HG03064 (cell line): Measurements from ENCODE around the gene LSR.
A peak's percentile ranks its signal among the peaks of the same experiment; 100 is the strongest.

Experiments
- ATAC-seq: cut with Tn5 transposase; IDR thresholded peaks from one replicate; pipeline ENCODE4 v1.9.1; 2021; ENCODE audit warnings: low read depth; ENCODE audit not compliant: unreplicated experiment

The LSR gene

GRCh38 chr19:35266520-35267352, 17.9 kb downstream of the LSR start:
- ATAC-seq, result no peak

GRCh38 chr19:35267353-35267817, 18.6 kb downstream of the LSR start:
- no peak for ATAC-seq

GRCh38 chr19:35267818-35268535, 19.2 kb downstream of the LSR start:
- ATAC-seq, result peak; percentile 43

GRCh38 chr19:35268536-35269437, 20.0 kb downstream of the LSR start, which contains the start of gene USF2:
Gene USF2, plus strand, starts transcription at chr19:35268962. Its CDS starts 140 bp downstream, at chr19:35269102.
- ATAC-seq, result peak; percentile 2

GRCh38 chr19:35269438-35270117, 20.8 kb downstream of the LSR start:
- ATAC-seq, result no peak

GRCh38 chr19:35270381-35270811, 21.6 kb downstream of the LSR start:
- no peak for ATAC-seq

GRCh38 chr19:35271546-35271945, 22.7 kb downstream of the LSR start:
- ATAC-seq, result no peak

- no peak for ATAC-seq
Measured at GRCh38 chr19:35272122-35272719, 23.4 kb downstream of the LSR start.

GRCh38 chr19:35272954-35273649, 24.3 kb downstream of the LSR start:
- no peak for ATAC-seq

GRCh38 chr19:35273686-35274259, 25.0 kb downstream of the LSR start:
- no peak for ATAC-seq

- ATAC-seq, result no peak
Measured at GRCh38 chr19:35274323-35274722, 25.5 kb downstream of the LSR start.

- no peak for ATAC-seq
Measured at GRCh38 chr19:35276706-35277281, 28.0 kb downstream of the LSR start.

- ATAC-seq, result no peak
Measured at GRCh38 chr19:35278578-35279284, 29.9 kb downstream of the LSR start.

- no peak for ATAC-seq
Measured at GRCh38 chr19:35279374-35279773, 30.6 kb downstream of the LSR start.

- no peak for ATAC-seq
Measured at GRCh38 chr19:35279985-35280821, 31.4 kb downstream of the LSR start.

GRCh38 chr19:35281303-35281702, 32.5 kb downstream of the LSR start:
- ATAC-seq, result no peak
